ENCODE measurements around the gene POLK.
"Not testable (repeated sequence)": the region's sequence is repeated elsewhere in the genome, so short reads cannot be mapped to it uniquely, and the experiment has no call there.

The POLK gene

DNA sequence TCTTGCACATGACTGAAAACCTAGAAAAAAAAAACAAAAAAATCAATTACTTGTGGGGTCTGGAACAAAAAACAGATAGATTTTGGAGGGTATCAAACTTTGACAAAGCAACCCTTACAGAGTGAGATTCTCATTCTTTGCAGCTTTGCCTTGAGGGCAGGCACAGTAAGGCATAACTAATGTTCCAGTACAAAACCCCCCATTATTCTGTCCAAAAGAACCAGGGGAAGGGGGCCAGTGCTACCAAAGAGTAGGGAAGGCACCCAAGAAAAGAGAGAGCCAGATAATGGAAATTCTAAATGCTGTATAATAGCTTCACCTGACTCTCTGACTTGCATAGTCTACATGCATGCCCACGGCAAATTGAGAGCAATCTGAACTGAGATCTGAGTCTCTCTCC, 12.9 kb downstream of the POLK start:
- POLR2A ChIA-PET: no interaction called here
- Histone ChIP-seq H3K4me3 (ENCODE audit: control insufficient read depth in 1 of 7, extremely low read depth in 1 of 7, insufficient read depth in 4 of 7, low read depth in 2 of 7, low read length in 6 of 7) (no peak overlapping the region), H3K4me1 (ENCODE audit: control extremely low read depth in 1 of 4, control insufficient read depth in 4 of 4, insufficient read depth in 4 of 4, low read length in 3 of 4) (peaks cover 0 to 12% (median 5%) of the 10 kb centered on the region in 4 experiments), H3K9me3 (ENCODE audit: control extremely low read depth in 1 of 5, control insufficient read depth in 4 of 5, insufficient read depth in 2 of 5, low read depth in 1 of 5, low read length in 4 of 5) (peaks cover 3 to 24% (median 6%) of the 10 kb centered on the region in 5 experiments), H3K36me3 (ENCODE audit: control insufficient read depth in 4 of 4, insufficient read depth in 4 of 4, low read length in 3 of 4) (peaks cover 3 to 17% (median 10%) of the 10 kb centered on the region in 4 experiments), H3K27ac (ENCODE audit: insufficient read depth in 1 of 2, low read depth in 1 of 2, low read length in 2 of 2, poor library complexity in 1 of 2, severe bottlenecking in 2 of 2) (no peak overlapping the region), H3K27me3 (replicated peaks in 2 of 5; ENCODE audit: control insufficient read depth in 4 of 5, insufficient read depth in 5 of 5, low read length in 4 of 5) (no peaks in the 10 kb centered on the region)
- DNase-seq: no peak
- WGBS (ENCODE audit: insufficient coverage): 83% methylated on average over 1 of the region's 1 CpG
- CTCF ChIA-PET: interaction anchor here (1.1 kb wide), 1 partner anchor 13 kb away, joined by 3 read pairs; the partner anchor contains the start of gene POLK

DNA sequence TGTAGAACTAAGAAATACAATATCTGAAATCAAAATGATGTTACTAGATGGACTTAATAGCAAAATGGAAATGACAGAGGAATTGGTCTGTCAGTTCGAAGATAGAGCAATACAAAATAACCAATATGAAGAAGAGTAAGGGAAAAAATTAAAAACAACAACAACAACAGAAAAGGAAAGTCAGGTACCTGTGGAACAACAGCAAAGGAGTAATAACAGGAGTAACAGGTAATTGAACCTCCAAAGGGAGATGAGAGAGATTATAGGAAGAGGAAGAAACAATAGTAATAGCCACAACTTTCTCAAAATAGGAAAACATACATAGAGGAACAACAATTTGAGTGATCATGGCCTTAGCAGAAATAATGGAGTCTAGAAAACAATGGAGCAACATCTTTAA, 13.7 kb downstream of the POLK start:
- H3K36me3 ChIP-seq (ENCODE audit: control insufficient read depth in 4 of 4, insufficient read depth in 4 of 4, low read length in 3 of 4): peaks cover 2 to 17% (median 7%) of the 10 kb centered on the region in 4 experiments
- DNase-seq: no peak
- H3K27ac ChIP-seq (ENCODE audit: insufficient read depth in 1 of 2, low read depth in 1 of 2, low read length in 2 of 2, poor library complexity in 1 of 2, severe bottlenecking in 2 of 2): no peak overlapping the region
- H3K27me3 ChIP-seq (replicated peaks in 2 of 5; ENCODE audit: control insufficient read depth in 4 of 5, insufficient read depth in 5 of 5, low read length in 4 of 5): no peaks in the 10 kb centered on the region
- CTCF ChIA-PET: no interaction called here
- WGBS (ENCODE audit: insufficient coverage): no CpG with 5 or more reads among the region's 1 CpG
- H3K4me1 ChIP-seq (ENCODE audit: control extremely low read depth in 1 of 4, control insufficient read depth in 4 of 4, insufficient read depth in 4 of 4, low read length in 3 of 4): peaks cover 0 to 12% (median 5%) of the 10 kb centered on the region in 4 experiments
- peaks cover 3 to 20% (median 6%) of the 10 kb centered on the region in 5 experiments for H3K9me3 ChIP-seq (ENCODE audit: control extremely low read depth in 1 of 5, control insufficient read depth in 4 of 5, insufficient read depth in 2 of 5, low read depth in 1 of 5, low read length in 4 of 5)
- H3K4me3 ChIP-seq (ENCODE audit: control insufficient read depth in 1 of 7, extremely low read depth in 1 of 7, insufficient read depth in 4 of 7, low read depth in 2 of 7, low read length in 6 of 7): no peak overlapping the region
- POLR2A ChIA-PET: no interaction called here

DNA sequence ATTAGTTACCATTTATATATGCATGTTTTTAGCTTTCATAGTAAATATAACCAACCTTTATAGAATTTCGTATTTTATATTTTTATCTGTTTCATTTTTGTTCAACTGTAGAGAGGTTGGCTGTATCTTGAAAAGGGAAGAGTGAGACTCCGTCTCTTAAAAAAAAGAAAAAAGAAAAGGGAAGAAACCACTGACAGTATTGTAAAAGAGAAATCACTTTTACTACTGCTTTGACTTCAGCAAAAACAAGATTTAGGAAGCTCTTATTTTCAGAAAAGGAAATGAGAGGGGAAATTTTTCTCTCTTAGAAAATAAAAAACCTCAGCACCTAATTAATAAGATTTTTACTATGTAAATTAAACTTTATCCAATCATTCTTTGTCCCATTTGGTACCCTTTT, 14.4 kb downstream of the POLK start:
- ChIA-PET CTCF (no interaction called here), POLR2A (no interaction called here)
- Histone ChIP-seq H3K9me3 (ENCODE audit: control extremely low read depth in 1 of 5, control insufficient read depth in 4 of 5, insufficient read depth in 2 of 5, low read depth in 1 of 5, low read length in 4 of 5) (peaks cover 0 to 13% (median 0%) of the 10 kb centered on the region in 5 experiments), H3K27me3 (replicated peaks in 2 of 5; ENCODE audit: control insufficient read depth in 4 of 5, insufficient read depth in 5 of 5, low read length in 4 of 5) (no peaks in the 10 kb centered on the region), H3K4me3 (ENCODE audit: control insufficient read depth in 1 of 7, extremely low read depth in 1 of 7, insufficient read depth in 4 of 7, low read depth in 2 of 7, low read length in 6 of 7) (no peak overlapping the region), H3K36me3 (ENCODE audit: control insufficient read depth in 4 of 4, insufficient read depth in 4 of 4, low read length in 3 of 4) (peaks cover 0 to 12% (median 4%) of the 10 kb centered on the region in 4 experiments), H3K4me1 (ENCODE audit: control extremely low read depth in 1 of 4, control insufficient read depth in 4 of 4, insufficient read depth in 4 of 4, low read length in 3 of 4) (peaks cover 0 to 12% (median 5%) of the 10 kb centered on the region in 4 experiments), H3K27ac (ENCODE audit: insufficient read depth in 1 of 2, low read depth in 1 of 2, low read length in 2 of 2, poor library complexity in 1 of 2, severe bottlenecking in 2 of 2) (no peak overlapping the region)
- DNase-seq: peak in 2 of 3 donors; percentile 33 to 42
- no CpG with 5 or more reads among the region's 2 CpGs for WGBS (ENCODE audit: insufficient coverage)

DNA sequence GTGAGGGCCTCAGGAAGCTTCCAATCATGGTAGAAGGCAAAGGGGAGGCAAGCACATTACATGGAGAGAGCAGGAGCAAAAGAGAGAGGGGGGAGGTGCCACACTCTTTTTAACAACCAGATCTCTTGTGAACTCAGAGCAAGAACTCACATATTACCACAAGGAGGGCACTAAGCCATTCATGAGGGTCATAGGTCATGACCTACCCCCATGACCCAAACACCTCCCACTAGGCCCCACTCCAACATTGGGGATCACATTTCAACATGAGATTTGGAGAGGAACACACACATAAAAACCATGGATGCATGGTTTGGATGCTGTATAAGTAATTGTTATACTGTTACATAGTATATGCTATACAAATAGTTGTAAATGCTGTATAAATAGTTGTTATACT, 17.5 kb downstream of the POLK start:
- DNase-seq: no peak
- Histone ChIP-seq H3K27me3 (replicated peaks in 2 of 5; ENCODE audit: control insufficient read depth in 4 of 5, insufficient read depth in 5 of 5, low read length in 4 of 5) (no peaks in the 10 kb centered on the region), H3K27ac (ENCODE audit: insufficient read depth in 1 of 2, low read depth in 1 of 2, low read length in 2 of 2, poor library complexity in 1 of 2, severe bottlenecking in 2 of 2) (no peak overlapping the region), H3K36me3 (ENCODE audit: control insufficient read depth in 4 of 4, insufficient read depth in 4 of 4, low read length in 3 of 4) (peaks cover 0 to 4% (median 3%) of the 10 kb centered on the region in 4 experiments), H3K4me3 (ENCODE audit: control insufficient read depth in 1 of 7, extremely low read depth in 1 of 7, insufficient read depth in 4 of 7, low read depth in 2 of 7, low read length in 6 of 7) (no peak overlapping the region), H3K4me1 (ENCODE audit: control extremely low read depth in 1 of 4, control insufficient read depth in 4 of 4, insufficient read depth in 4 of 4, low read length in 3 of 4) (peaks cover 0 to 12% (median 5%) of the 10 kb centered on the region in 4 experiments), H3K9me3 (ENCODE audit: control extremely low read depth in 1 of 5, control insufficient read depth in 4 of 5, insufficient read depth in 2 of 5, low read depth in 1 of 5, low read length in 4 of 5) (peaks cover 0 to 17% (median 3%) of the 10 kb centered on the region in 5 experiments)
- ChIA-PET CTCF (no interaction called here), POLR2A (no interaction called here)

DNA sequence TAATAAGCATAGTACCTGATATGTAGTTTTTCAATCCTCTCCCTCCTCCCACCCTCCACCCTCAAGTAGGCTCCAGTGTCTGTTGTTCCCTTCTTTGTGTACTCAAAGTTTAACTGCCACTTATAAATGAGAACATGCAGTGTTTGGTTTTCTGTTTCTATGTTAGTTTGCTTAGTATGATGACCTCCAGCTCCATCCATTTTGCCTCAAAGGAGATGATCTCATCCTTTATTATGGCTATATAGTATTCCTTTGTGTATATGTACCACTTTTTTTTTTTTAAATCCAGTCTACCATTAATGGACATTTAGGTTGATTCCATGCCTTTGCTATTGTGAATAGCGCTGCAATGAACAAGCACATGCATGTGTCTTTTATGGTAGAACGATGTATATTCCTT, 20.5 kb downstream of the POLK start:
- ChIA-PET POLR2A (no interaction called here), CTCF (interaction anchor here (0.6 kb wide), 1 partner anchor 858 kb away, joined by 4 read pairs; no protein-coding TSS in a partner anchor)
- no peak for DNase-seq
- WGBS (ENCODE audit: insufficient coverage): no CpG with 5 or more reads among the region's 2 CpGs
- no peaks in the 10 kb centered on the region for H3K27me3 ChIP-seq (replicated peaks in 2 of 5; ENCODE audit: control insufficient read depth in 4 of 5, insufficient read depth in 5 of 5, low read length in 4 of 5)
- no peak overlapping the region for H3K27ac ChIP-seq (ENCODE audit: insufficient read depth in 1 of 2, low read depth in 1 of 2, low read length in 2 of 2, poor library complexity in 1 of 2, severe bottlenecking in 2 of 2)
- peaks cover 3 to 33% (median 14%) of the 10 kb centered on the region in 5 experiments for H3K9me3 ChIP-seq (ENCODE audit: control extremely low read depth in 1 of 5, control insufficient read depth in 4 of 5, insufficient read depth in 2 of 5, low read depth in 1 of 5, low read length in 4 of 5)
- no peak overlapping the region for H3K4me3 ChIP-seq (ENCODE audit: control insufficient read depth in 1 of 7, extremely low read depth in 1 of 7, insufficient read depth in 4 of 7, low read depth in 2 of 7, low read length in 6 of 7)
- H3K4me1 ChIP-seq (ENCODE audit: control extremely low read depth in 1 of 4, control insufficient read depth in 4 of 4, insufficient read depth in 4 of 4, low read length in 3 of 4): peaks cover 0 to 8% (median 5%) of the 10 kb centered on the region in 4 experiments
- H3K36me3 ChIP-seq (ENCODE audit: control insufficient read depth in 4 of 4, insufficient read depth in 4 of 4, low read length in 3 of 4): peaks cover 6 to 23% (median 9%) of the 10 kb centered on the region in 4 experiments

DNA sequence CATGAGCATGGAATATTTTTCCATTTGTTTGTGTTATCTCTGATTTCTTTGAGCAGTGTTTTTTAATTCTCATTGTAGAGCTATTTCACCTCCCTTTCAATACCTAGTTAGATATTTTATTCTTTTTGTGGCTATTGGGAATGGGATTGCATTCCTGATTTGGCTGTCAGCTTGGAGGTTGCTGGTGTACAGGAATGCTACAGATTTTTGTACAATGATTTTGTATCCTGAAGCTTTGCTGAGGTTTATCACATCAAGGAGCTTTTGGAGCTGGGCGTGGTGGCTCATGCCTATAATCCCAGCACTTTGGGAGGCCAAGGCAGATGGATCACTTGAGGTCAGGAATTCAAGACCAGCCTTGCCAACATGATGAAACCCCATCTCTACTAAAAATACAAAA, 22.0 kb downstream of the POLK start:
- H3K27ac ChIP-seq (ENCODE audit: insufficient read depth in 1 of 2, low read depth in 1 of 2, low read length in 2 of 2, poor library complexity in 1 of 2, severe bottlenecking in 2 of 2); CTCF ChIA-PET; H3K4me1 ChIP-seq (ENCODE audit: control extremely low read depth in 1 of 4, control insufficient read depth in 4 of 4, insufficient read depth in 4 of 4, low read length in 3 of 4); H3K27me3 ChIP-seq (replicated peaks in 2 of 5; ENCODE audit: control insufficient read depth in 4 of 5, insufficient read depth in 5 of 5, low read length in 4 of 5); DNase-seq; H3K4me3 ChIP-seq (ENCODE audit: control insufficient read depth in 1 of 7, extremely low read depth in 1 of 7, insufficient read depth in 4 of 7, low read depth in 2 of 7, low read length in 6 of 7); POLR2A ChIA-PET: not testable (repeated sequence)
- Histone ChIP-seq H3K36me3 (ENCODE audit: control insufficient read depth in 4 of 4, insufficient read depth in 4 of 4, low read length in 3 of 4) (peaks cover 6 to 23% (median 7%) of the 10 kb centered on the region in 4 experiments), H3K9me3 (ENCODE audit: control extremely low read depth in 1 of 5, control insufficient read depth in 4 of 5, insufficient read depth in 2 of 5, low read depth in 1 of 5, low read length in 4 of 5) (peaks cover 3 to 33% (median 14%) of the 10 kb centered on the region in 5 experiments)
- no CpG with 5 or more reads among the region's 1 CpG for WGBS (ENCODE audit: insufficient coverage)

DNA sequence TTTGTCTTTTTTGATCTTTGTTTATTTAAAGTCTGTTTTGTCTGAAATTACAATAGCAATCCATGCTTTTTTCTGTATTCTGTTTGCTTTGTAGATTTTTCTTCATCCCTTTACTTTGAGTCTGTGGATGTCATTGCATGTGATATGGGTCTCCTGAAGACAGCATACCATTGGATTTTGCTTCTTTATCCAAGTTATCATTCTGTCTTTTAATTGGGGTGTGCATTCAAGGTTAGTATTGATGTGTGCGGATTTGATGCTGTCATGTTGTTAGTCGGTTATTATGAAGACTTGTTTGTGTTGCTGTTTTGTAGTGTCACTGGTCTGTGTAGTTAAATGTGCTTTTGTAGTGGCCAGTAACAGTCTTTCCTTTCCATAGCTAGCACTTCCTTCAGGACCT, 23.0 kb downstream of the POLK start:
- POLR2A ChIA-PET: no interaction called here
- WGBS (ENCODE audit: insufficient coverage): no CpG with 5 or more reads among the region's 2 CpGs
- H3K9me3 ChIP-seq (ENCODE audit: control extremely low read depth in 1 of 5, control insufficient read depth in 4 of 5, insufficient read depth in 2 of 5, low read depth in 1 of 5, low read length in 4 of 5): peaks cover 3 to 33% (median 14%) of the 10 kb centered on the region in 5 experiments
- CTCF ChIA-PET: no interaction called here
- H3K4me1 ChIP-seq (ENCODE audit: control extremely low read depth in 1 of 4, control insufficient read depth in 4 of 4, insufficient read depth in 4 of 4, low read length in 3 of 4): peaks cover 0 to 8% (median 5%) of the 10 kb centered on the region in 4 experiments
- H3K27me3 ChIP-seq (replicated peaks in 2 of 5; ENCODE audit: control insufficient read depth in 4 of 5, insufficient read depth in 5 of 5, low read length in 4 of 5): no peaks in the 10 kb centered on the region
- peaks cover 6 to 23% (median 7%) of the 10 kb centered on the region in 4 experiments for H3K36me3 ChIP-seq (ENCODE audit: control insufficient read depth in 4 of 4, insufficient read depth in 4 of 4, low read length in 3 of 4)
- no peak overlapping the region for H3K4me3 ChIP-seq (ENCODE audit: control insufficient read depth in 1 of 7, extremely low read depth in 1 of 7, insufficient read depth in 4 of 7, low read depth in 2 of 7, low read length in 6 of 7)
- peak in 1 of 3 donors; percentile 9 for DNase-seq
- H3K27ac ChIP-seq (ENCODE audit: insufficient read depth in 1 of 2, low read depth in 1 of 2, low read length in 2 of 2, poor library complexity in 1 of 2, severe bottlenecking in 2 of 2): no peak overlapping the region

Measured in common myeloid progenitor, CD34-positive (primary cell).